ENCODE measurements around the gene KCNH5. TPM values are rescaled to one million over a fixed set of nuclear protein-coding genes. Genes with fewer than 3 reads are reported as not detected.
"Not testable (repeated sequence)": the region's sequence is repeated elsewhere in the genome, so short reads cannot be mapped to it uniquely, and the experiment has no call there.

KCNH5 gene
- total RNA-seq, 1 donor from 2014 or later: not detected

DNA sequence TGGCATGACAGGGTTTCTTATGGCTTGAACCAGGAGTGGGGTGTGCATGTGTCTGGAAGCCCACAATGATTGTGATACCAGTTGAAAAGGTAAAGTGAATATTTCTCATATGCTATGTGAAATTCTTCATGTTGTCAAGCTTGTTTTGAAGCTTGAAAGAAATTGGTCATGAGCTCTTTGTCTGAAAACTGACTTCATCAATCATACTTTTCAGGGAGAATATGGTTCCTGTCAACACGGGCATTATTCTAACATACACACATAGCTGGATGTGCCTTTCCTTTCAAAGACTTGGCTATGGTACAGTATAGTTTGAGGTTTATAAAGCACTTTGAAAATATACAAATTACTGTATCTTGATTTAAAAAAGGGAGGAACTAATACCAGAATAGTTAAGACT lies 158.8 kb downstream of the KCNH5 start:
- DNase-seq (ENCODE audit: extremely low read depth, low read depth, low spot score): no peak

DNA sequence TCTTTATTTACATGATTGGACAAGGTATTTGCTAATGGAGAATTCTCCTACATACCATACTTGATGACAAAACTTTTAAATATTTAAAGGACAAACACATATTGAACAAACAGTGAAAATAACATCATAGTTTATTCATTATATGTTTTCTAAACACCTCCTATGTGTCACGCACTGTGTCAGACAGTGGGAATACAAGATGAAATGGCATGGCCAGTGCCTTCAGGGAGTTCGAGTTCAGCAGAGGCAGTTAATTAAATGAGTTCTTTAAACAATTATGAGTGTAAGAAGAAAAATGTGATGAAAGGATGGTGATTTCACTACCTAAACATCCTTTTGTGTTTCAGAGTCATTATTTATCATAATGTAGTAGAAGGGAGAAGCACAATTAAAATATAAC lies 159.8 kb downstream of the KCNH5 start:
- no peak for DNase-seq (ENCODE audit: extremely low read depth, low read depth, low spot score)

DNA sequence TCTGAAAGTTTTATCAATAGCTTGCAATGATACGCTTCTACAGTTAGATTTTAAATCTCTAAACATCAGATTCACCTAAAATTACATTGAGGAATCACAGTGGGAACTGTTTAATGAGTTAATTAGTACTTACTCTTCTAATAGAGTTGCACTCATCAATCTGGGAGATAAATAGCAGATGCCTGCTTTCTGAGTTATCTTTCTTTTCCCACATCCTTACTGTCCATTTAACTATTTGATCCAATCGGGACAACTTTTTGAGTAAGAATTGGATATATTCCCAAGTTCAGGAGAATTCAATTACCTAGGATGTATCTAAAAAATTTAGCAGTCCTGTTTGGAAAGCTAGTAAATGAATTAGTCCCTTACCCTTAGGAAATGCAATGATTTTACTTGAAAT lies 162.3 kb downstream of the KCNH5 start:
- no peak for DNase-seq (ENCODE audit: extremely low read depth, low read depth, low spot score)

DNA sequence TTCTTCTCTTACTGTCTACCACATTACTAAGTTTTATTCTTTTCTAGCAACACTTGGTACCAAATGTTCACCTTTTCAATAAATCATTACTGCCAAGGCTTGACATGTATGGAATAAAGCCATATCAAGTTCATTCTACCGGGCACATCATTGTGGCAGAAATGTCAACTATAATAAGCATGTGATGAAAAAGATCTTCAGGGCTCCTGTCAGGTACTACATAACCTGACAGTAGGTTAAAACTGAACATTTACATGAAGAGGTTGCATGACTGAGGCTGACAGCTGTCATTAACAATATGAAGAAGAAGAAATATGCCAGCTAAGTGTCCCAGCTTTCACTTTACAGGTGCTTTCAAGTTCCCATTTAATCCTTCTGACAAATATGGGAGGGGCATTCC lies 178.9 kb downstream of the KCNH5 start:
- DNase-seq (ENCODE audit: extremely low read depth, low read depth, low spot score): no peak

DNA sequence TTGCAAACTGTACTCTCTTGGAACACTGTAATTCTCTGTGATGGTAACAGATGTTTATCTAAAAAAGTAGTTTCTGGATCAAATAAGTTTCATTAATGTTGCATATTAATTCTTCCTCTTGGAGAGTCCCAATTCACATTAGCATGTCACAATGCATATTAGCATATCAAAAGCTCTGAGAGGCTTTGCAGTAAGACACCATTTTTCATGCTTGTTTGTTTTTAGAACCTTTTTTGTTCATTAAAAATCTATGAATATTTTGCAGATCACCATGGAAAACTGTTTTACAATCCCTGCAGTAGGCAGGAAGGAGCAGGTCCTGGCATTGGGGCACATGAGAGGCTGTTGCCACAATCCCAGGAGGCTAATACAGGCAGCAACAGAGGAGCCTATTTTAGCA lies 180.7 kb downstream of the KCNH5 start:
- no peak for DNase-seq (ENCODE audit: extremely low read depth, low read depth, low spot score)

DNA sequence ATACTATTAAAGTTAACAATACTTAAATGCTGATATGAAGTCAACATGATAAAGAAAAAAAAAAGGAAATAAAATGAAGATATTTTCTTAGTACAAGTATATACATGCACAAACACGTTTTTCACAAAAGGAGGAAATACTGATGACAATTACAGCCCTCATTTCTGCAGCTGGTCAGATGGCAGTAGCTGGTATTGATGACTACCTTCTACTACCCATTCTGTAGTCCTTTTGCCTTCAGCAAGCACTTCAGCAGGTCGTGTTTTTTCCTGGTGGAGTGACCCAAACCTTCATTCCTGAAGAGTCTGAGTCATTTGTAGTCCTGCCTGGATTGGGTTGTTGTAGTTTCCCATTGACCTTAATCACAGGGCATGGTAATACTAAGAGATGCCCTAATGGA lies 187.2 kb downstream of the KCNH5 start:
- DNase-seq (ENCODE audit: extremely low read depth, low read depth, low spot score): not testable (repeated sequence)

DNA sequence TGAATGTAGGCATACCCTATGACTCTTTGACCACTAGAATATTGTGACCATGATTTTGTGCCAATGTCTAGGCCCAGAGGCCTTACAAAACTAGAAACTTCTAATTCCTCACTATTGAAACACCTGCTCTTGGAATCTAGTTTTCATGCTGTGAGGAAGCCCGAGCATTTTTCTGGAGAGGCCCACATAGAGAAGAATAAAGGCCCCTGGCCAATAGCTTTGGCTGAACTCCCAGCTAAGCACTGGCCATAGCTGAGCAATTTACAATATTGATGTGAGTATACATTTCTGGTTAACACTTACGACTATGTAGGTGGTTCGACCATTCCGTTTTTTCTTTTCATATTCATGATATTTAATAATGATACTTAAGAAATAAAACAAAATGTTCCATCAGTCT lies 190.3 kb downstream of the KCNH5 start:
- no peak for DNase-seq (ENCODE audit: extremely low read depth, low read depth, low spot score)

DNA sequence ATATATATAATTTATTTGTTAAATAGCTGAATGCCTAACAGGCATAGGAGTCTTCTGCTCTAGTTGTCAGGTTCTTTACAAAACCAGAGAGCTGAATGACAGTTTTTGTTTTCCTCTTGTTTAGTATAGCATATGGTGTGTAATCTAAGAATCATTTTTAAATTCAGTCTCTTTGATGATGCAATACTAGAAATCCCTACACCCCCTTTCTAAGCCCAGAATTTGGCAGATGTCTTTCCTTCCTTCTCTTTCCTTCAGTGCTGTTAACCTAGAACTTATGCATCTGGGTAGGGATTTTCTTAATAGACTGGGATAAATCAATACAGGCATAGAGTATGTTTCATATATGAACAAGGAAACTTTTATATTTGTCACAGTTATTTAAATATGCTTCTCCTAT lies 198.1 kb downstream of the KCNH5 start:
- DNase-seq (ENCODE audit: extremely low read depth, low read depth, low spot score): no peak

DNA sequence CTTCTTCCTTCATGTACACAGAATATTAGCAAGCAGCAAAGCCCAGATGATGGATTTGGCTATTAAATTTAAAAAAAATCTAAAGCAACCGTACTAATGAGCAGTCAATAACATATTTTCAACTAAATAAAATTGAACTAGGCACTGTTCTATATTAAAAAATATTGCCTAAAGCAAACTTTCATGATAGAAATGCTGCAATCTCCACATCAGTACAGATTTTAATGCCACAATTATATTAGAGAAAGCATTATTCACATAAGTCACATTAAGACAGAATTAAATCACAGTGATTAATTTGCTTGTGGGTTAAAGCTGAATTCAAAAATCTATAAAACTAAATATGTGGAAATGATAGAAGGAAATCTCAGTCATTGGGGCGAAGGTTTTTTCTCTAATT lies 200.7 kb downstream of the KCNH5 start:
- no peak for DNase-seq (ENCODE audit: extremely low read depth, low read depth, low spot score)

DNA sequence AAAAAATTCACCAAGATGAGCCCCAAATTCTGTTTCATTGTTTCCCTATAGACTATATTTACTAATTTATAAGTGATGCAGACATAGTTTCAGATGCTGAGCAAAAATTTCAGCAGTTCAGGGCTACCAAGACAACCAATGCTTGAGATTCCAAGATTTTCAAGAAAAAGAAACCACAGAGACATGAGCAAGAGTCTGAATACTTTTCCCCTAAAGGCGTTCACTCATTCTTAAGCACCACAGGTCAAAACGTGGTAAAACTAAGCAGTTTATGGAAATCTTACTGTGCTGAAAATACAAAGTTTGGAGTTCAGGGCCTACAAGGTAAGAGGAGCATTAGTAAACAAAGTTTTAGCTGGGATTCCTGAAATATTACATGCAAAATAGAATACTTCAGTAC lies 221.2 kb downstream of the KCNH5 start:
- DNase-seq (ENCODE audit: extremely low read depth, low read depth, low spot score): no peak

DNA sequence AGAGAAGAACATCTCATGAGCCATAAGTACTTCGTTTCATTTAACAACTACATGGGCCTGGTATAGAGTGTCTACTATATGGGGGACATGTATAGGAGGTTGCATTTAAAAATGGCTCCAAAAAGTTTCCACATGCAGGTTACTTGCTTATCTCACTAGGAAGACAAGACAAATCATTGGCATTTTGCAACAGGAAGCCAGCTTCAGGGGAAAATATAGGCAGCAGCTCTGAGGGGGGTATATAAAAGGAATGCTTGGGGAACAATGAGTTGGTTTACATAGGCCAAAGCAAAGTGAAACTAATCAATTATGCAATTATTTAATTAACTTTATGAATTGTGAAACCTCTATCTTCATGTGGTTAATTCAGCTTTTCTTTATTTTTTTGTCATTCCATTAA lies 225.3 kb downstream of the KCNH5 start:
- DNase-seq (ENCODE audit: extremely low read depth, low read depth, low spot score): no peak

DNA sequence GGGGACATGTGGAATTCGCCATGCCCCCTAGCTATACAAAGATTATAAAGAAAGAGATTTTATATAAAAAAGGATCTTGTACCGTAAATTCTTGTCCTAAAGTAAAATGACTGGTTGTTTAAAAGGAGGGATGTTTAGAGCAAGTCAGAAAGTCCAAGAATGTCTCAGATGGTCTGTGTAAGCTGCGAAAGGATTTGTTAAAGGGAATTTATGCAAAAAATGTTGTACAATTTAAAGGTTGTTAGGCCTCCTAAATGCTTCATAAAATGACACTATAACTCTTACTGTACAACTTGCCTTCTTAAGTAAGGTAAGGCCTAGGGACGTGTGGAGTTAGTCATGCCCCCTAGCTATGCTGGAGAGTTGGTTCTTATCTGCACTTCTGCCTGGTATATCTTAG lies 237.6 kb downstream of the KCNH5 start:
- no peak for DNase-seq (ENCODE audit: extremely low read depth, low read depth, low spot score)

DNA sequence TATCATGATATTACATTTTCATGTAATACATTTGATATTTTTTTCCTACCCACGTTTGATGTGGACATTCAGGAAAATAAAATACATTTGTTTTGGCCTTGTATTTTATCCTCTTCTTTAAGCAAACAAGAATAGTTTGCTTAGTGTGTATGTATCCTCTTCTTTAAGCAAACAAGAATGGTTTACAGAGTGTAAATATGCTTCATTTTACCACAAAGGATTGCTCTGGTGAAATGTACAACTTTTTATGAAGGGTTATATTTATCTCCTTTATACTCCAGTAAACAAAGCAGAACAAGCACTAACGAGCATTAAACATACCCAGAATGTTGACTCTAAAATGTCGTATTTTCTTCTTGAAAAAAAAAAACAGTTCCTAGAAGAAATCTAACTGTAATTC lies 244.7 kb downstream of the KCNH5 start:
- DNase-seq (ENCODE audit: extremely low read depth, low read depth, low spot score): no peak

DNA sequence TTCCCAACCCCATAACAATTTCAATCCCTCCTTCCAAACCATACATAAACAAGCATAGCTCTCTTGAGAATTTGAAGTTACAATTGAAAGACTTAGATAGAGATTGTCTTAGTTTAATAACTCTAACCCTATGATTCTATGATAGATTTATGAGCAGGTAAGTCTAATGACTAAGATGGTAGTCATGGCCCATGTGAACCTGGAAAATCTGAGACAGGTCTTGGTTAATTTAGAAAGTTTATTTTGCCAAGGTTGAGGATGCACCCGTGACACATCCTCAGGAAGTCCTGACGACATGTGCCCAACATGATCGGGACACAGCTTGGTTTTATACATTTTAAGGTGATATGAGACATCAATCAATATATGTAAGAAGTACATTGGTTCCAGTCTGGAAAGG lies 248.8 kb downstream of the KCNH5 start:
- no peak for DNase-seq (ENCODE audit: extremely low read depth, low read depth, low spot score)

DNA sequence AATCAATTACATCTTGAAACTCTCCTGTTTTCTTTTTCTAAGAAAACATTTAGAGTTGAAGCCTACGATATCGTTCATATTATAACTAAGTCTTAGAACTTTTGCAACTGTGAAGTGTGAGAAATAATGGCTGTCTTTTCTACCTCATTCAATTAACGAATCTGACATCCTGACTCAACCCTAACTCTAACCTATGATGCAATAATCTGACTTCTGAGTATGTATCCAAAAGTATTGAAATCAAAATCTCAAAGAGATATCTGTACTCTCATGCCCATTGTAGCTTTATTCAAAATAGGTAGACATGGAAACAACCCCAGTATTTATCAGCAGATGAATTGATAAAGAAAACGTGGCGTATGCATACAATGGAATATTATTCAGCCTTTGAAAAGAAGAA lies 252.7 kb downstream of the KCNH5 start:
- DNase-seq (ENCODE audit: extremely low read depth, low read depth, low spot score): no peak

DNA sequence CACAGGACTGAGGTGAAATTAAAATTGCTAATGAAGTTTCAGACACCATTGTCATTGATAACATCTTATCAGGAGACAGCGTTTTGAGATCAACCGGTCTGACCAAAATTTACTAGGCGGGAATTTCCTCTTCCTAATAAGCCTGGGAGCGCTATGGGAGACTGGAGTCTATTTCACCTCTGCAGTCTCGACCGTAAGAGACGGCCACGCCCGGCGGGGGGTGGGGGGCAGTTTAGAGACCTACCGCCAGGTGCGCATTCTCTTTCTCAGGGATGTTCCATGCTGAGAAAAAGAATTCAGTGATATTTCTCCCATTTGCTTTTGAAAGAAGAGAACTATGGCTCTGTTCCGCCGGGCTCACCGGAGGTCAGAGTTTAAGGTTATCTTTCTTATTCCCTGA lies 263.9 kb downstream of the KCNH5 start:
- not testable (repeated sequence) for DNase-seq (ENCODE audit: extremely low read depth, low read depth, low spot score)

DNA sequence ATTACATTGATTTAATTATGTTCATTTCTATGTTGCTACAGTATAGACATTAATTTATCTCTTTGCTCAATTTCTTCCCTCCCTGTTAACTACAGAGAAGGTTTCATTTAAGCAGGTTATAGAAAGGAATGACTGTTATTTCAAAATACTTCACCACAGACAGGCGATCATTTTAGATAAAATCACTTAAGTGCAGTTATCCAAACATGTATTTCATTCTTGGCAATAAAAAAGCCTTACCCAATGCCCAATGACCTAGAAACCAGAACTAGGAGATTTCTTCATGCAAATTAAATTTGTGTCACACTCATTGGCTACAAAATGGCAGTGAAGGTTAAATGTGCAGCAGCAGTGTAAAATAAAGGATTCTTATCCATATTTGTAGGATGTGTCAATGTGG lies 266.4 kb downstream of the KCNH5 start:
- DNase-seq (ENCODE audit: extremely low read depth, low read depth, low spot score): no peak

DNA sequence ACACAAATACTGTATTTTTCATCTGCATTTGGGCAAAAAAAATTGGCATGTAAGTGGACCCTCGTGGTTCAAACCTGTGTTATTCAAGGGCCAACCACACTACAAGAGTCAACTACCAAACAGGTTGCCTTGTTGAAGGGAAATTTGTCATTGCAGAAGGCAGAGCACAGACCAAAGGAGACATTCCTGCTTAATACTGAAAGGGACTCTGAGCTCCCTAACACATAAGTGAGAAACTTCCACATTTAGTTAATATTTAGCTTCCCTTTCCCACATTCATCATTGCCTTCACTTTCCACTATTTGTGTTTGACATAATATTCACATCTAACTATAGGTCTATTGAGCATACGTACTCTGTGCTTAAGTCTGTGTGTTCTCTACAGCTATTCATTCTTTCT lies 266.9 kb downstream of the KCNH5 start:
- DNase-seq (ENCODE audit: extremely low read depth, low read depth, low spot score): no peak

DNA sequence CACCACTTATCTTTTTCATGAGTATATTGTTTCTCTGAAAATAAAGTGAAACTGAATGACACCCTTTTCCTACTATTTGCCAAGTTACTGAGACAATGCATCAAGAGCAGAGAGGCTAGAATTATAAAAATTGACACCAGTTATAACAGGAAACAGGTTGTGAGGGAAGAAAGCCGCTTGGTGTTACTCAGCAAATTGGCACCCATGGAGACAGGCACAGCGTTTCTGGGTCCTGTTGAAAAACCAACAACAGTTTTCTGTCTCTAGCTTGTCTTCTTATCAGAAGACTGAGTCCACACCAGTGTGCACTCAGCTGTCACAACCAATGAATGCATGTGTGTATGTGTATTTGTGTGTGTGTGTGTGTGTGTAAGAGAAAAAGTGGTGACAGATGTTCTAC lies 267.7 kb downstream of the KCNH5 start:
- DNase-seq (ENCODE audit: extremely low read depth, low read depth, low spot score): no peak

DNA sequence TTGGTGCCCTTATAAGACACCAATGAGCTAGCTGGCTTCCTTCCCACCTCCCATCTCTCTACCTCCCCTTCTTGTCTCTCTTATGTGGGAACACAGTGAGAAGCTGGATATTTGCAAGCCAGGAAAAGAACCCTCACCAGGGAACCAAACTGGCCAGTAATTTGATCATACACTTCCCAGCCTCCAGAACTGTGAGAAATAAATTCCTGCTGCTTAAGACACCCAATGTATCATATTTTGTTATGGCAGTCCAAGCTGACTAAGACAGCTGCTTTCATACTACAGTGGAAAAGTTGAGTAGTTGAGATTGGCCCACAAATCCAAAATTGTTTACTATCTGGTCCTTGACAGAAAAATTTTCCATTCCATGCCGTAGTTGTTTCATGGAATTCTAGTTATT lies 269.0 kb downstream of the KCNH5 start:
- DNase-seq (ENCODE audit: extremely low read depth, low read depth, low spot score): no peak

DNA sequence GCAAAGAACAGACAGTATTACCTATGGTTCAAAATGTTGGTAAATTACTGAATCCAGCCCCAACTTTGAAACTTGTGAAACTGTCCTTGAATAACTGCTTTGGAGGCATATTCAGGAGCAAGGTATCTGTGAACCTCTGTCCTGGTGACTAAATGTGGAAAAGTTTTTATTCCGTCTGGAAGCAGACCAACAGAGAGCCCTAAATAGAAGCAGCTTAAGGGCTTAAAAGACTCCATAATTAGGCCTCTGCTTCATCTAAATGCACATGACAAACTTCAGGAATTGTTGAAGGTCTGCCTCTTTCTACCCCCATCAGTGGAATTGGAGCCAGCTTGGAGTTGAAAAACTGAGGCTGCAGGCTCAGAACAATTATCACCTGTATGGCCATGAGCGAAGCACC lies 276.5 kb downstream of the KCNH5 start:
- DNase-seq (ENCODE audit: extremely low read depth, low read depth, low spot score): no peak

DNA sequence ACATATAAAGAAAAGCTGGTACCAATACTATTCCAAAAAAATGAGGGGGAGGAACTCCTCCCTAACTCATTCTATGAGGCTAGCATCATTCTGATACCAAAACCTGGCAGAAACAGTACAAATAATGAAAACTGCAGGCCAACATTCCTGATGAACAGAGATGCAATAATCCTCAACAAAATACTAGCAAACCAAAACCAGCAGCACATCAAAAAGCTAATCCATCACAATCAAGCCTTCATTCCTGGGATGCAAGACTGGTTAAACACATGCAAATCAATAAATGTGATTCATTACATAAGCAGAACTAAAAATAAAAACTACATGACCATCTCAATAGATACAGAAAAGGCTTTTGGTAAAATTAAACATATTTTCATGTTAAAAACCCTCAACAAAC lies 281.3 kb downstream of the KCNH5 start:
- DNase-seq (ENCODE audit: extremely low read depth, low read depth, low spot score): no peak

DNA sequence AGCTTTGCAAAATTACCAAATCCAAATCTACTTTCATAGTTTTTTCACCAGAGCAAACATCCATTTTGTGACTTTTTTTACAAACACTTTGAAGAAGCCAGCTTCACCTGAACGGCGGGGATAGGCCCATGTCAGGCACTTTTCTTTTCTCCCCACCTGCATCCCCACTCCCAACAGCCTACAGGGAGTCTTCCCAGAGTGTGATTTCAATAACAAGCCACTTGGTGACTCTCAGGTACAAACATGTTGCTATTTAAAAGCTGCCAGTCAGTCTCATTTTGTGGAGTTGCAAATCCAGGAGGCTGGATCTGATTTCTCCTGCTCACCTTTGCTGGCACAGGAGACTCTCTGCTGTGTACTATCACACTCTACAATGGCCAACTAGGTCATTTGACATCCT lies 285.5 kb downstream of the KCNH5 start:
- DNase-seq (ENCODE audit: extremely low read depth, low read depth, low spot score): no peak

DNA sequence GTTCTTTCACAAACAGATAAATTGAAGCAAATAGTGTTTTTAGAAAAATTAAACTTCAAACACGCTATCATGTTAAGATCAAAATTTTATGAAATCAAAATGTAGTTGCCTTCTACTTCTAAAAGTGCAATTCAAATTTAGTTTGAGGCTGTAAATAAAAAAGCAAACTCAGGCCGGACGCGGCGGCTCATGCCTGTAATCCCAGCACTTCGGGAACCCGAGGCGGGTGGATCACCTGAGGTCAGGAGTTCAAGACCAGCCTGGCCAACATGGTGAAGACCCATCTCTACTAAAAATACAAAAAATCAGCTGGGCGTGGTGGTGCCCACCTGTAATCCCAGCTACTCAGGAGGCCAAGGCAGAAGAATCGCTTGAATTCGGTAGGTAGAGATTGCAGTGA lies 298.4 kb downstream of the KCNH5 start:
- not testable (repeated sequence) for DNase-seq (ENCODE audit: extremely low read depth, low read depth, low spot score)
